8988T (cell line): ENCODE measurements around the gene GRK3.
"Not testable (repeated sequence)": the region's sequence is repeated elsewhere in the genome, so short reads cannot be mapped to it uniquely, and the experiment has no call there.

Source experiments
- DNase-seq: peaks from one replicate; pipeline ENCODE4 v3.0.0; 2011

GRK3 gene

DNA sequence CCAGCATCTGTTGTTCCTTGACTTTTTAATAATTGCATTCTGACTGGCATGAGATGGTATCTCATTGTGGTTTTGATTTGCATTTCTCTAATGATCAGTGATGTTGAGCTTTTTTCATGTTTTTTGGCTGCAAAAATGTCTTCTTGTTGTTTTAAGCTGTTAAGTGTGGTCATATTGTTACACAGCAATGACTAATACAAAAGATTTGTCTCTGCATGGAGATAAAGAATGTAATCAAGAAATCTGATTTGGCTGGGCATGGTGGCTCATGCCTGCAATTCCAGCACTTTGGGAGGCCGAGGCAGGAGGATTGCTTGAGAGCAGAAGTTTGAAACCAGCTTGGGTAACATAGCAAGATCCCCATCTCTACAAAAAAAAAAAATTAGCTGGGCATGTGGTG is 12.1 kb upstream of the GRK3 start:
- DNase-seq, result not testable (repeated sequence)

DNA sequence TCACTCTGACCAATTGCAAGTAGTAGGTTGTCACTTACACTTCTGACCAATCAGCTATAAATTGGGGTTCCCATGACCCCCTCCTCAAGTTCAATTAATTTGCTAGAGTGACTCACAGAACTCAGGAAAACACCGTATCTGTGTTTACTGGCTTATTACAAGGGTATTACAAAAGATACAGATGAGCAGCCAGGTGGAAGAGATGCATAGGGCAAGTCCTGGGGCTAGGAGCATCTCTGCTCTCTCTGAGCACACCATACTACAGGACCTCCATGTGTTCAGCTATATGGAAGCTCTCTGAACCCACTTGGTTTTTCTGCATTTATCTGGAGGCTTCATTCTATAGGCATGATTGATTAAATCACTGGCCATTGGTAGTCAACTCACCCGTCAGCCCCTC is 11.3 kb upstream of the GRK3 start:
- no peak for DNase-seq

DNA sequence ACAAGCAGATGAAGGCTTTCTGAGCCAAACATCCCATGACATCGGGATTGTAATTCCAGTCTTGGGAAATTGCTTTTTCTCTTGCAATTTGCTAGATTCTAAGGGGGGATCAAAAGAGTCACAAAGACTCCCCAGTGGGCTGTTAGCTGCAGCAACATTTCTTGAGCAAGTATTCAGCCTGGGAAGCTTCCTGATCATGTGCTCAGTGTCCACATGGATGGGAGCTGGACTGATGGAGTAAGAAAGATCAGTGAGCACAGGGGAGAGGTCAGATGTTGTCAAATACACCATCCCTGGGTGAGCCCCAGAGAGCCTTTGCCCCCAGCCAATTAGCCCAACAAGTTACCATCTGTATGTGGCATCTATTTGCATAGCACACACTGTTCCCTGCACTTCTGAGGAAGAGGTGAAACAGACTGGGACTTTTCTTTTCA is 10.2 kb upstream of the GRK3 start:
- no peak for DNase-seq

GRCh38 chr22:25554689-25555088 is 9.8 kb upstream of the GRK3 start:
- DNase-seq, result no peak

GRCh38 chr22:25555586-25555985 is 8.9 kb upstream of the GRK3 start:
- DNase-seq, result no peak

- no peak for DNase-seq
These were observed 7.3 kb upstream of the GRK3 start for GRCh38 chr22:25557218-25557617.

- DNase-seq, result no peak
These were observed 6.1 kb upstream of the GRK3 start for GRCh38 chr22:25558341-25558740.

DNA sequence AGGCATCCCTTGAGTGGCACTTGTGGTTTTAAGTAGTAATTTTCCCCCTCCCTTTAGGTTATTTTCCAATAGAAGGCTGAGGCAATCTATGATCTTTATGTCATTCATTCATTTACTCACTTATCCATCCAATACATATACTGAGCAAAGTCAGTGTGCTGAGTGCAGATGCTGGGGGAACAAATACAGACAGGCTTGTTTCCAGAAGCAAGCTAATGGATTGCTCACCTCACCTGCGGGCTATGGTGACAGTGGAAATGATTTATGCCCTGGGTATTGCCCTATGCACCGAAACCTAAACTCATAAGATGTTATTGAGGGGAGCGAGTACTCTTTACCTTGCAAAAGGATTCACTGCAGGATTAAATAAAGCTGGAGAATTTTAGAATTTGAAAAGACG is 4.6 kb upstream of the GRK3 start:
- DNase-seq, result not testable (repeated sequence)

DNA sequence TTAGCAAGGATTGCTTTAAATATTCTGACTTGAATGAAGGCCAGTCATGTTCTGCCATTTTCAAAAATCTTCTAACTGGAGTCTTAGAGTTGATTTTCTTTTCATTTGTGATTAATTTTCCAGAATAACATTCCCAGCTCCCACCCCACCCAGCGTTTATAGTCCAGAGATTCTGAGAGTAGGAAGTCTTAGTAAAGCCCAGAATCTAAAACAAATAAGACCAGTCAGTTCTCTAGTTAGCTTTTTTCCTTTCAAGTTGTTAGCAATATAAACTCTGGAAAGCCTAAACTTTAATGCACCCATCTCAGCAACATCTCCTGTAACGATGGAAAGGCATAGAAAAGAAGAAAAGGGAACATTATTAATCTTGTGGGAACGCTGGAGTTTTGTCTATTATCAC is 3.3 kb upstream of the GRK3 start:
- DNase-seq, result not testable (repeated sequence)

DNA sequence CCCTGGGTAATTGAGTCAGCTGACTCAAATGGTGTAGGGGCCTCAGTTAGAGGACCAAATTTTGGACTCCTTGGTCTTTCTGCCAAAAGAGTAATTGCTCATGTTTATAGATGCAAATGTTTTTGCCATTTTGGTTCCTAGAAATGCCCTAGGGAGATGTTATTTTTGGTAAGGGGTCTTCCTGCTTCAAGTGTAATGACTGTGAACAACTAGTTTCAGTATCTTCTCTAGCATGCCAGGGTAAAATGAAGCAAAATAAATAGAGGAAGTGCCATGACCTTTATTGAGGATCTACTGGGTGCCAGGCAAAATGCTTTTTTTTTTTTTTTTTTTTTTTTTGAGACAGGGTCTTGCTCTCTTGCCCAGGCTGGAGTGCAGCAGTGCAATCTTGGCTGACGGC is 2.5 kb upstream of the GRK3 start:
- DNase-seq, result not testable (repeated sequence)

GRCh38 chr22:25562966-25563760 is 1.3 kb upstream of the GRK3 start:
- DNase-seq, result not testable (repeated sequence)

DNA sequence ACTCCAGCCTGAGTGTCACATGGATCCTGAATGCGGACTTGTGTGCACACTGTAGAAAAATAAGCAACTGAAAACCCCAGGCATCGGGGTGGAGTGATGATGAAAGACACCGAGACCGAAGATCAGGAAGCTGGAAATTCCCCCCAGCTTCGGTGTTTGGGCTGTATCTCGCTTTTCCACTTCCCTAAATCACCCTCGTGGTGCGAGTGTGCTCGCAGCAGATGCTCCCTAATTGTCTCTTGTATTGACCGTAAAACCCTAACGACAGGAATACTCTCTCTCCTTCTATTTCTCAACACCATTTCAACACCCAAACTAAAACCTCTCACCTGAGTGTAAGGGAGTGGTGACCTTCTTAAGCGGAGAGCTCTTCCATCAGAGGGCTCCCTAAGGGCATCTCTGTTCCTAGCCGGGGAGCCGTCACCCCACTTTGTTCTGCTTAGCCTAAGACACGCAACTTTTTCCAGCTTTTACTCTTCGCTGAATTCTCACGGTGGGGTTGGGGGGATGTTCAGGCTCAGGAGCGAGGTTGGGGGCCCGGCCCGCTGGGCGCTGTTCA is 635 bp upstream of the GRK3 start:
- DNase-seq, result no peak

DNA sequence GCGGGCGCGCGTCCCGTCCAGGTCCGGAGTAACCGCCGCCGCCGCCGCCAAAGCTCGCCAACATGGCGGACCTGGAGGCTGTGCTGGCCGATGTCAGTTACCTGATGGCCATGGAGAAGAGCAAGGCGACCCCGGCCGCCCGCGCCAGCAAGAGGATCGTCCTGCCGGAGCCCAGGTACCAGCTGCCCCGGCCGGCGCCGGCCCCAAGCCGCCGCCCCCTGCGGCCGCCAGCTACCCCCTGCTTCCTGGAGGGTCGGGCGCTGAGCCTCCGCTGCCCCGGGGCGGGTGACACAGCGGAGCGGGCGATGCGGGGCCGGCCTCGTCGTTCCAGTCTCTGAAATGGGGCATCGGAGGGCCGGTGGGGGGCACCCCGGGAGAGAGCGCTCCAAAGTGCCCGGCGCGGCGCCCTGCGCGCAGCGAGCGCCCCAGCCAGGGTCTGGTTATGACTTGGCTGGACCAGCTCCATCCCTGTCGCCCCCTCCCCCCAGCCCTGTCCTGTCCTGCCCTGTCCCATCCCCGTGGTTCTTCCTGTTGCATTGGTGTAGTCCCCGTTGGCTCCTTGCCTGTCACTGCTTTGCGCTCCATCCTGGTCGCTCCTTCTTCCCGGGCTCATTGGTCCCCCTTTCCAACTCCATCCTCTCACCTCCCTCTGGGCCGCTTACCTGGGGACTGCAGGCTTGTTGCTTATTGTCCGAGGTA is 653 bp downstream of the GRK3 start:
- DNase-seq, result peak; percentile 36

GRCh38 chr22:25566186-25566897 is 1.9 kb downstream of the GRK3 start:
- DNase-seq, result no peak

GRCh38 chr22:25566898-25567235 is 2.4 kb downstream of the GRK3 start:
- DNase-seq, result no peak

DNA sequence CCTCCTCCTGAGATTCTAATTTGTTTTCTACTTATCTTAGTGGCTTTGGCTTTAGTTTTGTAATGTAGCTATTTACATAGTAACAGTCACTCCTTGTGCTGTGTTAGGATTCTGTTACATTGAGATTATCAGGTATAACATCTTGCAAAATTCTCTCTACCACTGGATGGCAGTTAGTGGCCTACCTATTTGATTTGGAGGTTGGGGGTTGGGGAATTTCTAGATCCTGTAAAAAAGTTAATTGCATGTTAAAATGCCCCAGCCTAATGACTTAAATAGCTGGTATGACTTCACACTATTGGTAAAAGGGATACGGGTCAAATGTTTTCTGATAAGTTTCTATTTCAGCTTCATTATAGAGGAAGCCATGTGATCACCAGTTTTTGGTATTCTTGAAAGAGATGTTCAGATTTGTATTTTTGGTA is 2.8 kb downstream of the GRK3 start:
- DNase-seq, result no peak

DNA sequence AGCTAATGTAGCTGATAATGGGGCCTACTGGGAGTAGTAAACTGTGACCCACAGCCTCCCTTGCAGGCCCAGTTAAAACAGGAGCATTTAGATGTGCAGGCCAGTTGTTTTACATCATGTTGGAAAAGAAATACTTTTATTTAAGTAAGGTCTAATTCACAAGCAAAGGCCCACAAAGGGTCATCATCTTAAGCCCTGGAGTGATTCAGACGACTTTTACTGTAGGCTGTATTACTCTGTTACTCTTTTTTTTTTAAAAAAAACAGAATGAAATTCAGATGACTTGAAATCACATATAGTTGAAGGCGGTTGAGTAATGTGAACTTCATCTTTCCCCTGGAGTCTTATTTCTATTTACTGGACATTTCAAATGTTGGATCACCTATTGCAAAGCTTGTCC is 3.6 kb downstream of the GRK3 start:
- DNase-seq, result not testable (repeated sequence)

GRCh38 chr22:25569361-25569760 is 4.9 kb downstream of the GRK3 start:
- no peak for DNase-seq

GRCh38 chr22:25569983-25570382 is 5.5 kb downstream of the GRK3 start:
- DNase-seq, result no peak

- no peak for DNase-seq
These were observed 6.0 kb downstream of the GRK3 start for GRCh38 chr22:25570486-25570885.

GRCh38 chr22:25571969-25572707 is 7.7 kb downstream of the GRK3 start:
- DNase-seq, result not testable (repeated sequence)

DNA sequence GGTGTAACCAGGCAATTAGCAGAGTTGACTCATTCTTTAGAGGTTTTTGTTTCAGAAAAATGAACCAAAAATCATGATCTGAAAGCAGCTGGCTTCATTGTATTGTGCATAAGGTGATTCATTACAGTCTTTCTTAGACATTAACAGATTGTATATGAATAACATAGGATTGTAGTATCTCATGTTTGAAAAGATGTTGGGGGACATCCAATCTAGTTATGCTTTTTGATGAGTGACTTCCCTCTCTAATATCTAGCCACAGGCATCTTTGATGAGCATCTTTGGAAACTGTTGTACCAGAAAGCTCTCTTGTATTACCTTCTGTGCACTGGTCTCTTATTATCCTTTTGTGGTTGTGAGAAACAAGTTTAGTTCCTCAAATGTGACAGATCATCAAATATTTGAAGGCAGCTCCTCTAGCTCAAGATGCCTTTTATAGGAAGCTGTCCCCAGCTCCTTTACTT is 8.3 kb downstream of the GRK3 start:
- DNase-seq, result no peak

DNA sequence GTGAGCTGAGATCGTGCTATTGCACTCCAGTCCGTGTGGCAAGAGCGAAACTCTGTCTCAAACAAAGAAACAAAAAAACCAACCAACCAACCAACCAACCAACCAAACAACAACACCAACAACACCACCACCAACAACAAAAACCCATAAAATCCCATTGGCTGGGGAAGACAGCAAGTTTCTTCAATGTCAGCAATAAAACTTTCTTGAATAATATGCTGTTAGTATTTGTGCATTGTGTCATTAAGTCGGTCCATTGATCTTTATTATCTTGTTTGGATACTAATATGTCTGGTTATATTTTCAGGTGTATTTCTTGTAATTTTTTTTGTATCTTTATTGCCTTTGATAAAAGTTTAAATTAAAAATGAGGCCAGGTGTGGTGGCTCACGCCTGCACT is 9.4 kb downstream of the GRK3 start:
- DNase-seq, result no peak
